ENCODE measurements around the gene HSF5.

DNA sequence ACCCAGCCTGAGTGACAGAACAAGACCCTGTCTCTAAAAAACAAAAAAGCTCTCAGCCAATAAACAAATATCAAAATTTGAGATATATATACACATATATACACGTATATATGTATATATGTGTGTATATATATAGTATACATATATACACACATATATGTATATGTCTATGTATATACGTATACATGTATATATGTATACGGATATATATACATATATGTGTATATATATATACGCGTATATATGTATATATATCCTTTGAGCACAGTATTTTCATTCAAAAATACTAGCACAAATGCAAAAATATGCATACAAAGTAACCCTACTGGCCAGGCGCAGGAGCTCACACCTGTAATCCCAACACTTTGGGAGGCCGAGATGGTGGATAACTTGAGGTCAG is 13.2 kb upstream of the HSF5 start:
- TF ChIP-seq, protein P1, sequence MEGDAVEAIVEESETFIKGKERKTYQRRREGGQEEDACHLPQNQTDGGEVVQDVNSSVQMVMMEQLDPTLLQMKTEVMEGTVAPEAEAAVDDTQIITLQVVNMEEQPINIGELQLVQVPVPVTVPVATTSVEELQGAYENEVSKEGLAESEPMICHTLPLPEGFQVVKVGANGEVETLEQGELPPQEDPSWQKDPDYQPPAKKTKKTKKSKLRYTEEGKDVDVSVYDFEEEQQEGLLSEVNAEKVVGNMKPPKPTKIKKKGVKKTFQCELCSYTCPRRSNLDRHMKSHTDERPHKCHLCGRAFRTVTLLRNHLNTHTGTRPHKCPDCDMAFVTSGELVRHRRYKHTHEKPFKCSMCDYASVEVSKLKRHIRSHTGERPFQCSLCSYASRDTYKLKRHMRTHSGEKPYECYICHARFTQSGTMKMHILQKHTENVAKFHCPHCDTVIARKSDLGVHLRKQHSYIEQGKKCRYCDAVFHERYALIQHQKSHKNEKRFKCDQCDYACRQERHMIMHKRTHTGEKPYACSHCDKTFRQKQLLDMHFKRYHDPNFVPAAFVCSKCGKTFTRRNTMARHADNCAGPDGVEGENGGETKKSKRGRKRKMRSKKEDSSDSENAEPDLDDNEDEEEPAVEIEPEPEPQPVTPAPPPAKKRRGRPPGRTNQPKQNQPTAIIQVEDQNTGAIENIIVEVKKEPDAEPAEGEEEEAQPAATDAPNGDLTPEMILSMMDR (IDR thresholded peaks at IDR 0.05 in 4 of 5, conservative IDR thresholded peaks at IDR 0.05 in 1 of 5) = no peak
- TF ChIP-seq POLR2A (IDR thresholded peaks at IDR 0.05) = no peak
